ENCODE data around the gene SLX4. TPM values are rescaled to one million over a fixed set of nuclear protein-coding genes. Genes with fewer than 3 reads are reported as not detected.

The SLX4 gene
- total RNA-seq, 1 donor from 2014 or later = 13.0 TPM

DNA sequence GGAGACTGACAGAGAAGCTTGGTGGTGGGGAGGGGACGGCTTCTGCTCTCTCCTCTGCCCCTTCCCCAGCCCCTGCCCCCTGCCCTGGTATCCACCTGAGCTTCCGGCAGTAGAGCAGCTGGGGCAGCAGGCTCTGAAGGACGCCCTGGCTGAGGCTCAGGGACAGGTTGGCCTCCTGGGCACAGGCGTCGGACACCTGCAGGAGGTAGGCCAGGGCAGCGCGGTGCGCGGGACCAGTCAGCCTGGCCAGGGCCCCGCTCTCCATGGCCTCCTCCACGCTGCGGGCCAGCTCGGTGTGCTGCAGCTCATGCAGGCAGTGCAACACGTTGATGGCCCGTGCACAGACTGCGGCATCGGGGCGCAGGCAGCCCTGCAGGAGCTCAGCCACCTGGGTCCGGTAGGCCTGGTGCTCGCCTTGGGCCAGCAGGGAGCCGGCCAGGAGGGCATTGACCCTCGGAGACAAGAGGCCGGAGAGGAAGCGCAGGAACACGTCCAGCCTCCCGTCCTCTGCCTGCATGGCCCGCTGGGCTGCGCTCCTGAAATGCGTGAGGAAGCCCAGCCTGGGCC is 48.4 kb downstream of the SLX4 start:
- DNase-seq (no peak), ATAC-seq (ENCODE audit: low read depth) (no peak)
- Mint-ChIP-seq H3K36me3 (ENCODE audit: low read depth) (peaks cover 55% of the 10 kb centered on the region), H3K9me3 (no peaks in the 10 kb centered on the region), H3K4me1 (no peaks in the 10 kb centered on the region), H3K27ac (no peak overlapping the region), H3K27me3 (no peaks in the 10 kb centered on the region), H3K4me3 (no peak overlapping the region)
- TF ChIP-seq, protein P1, sequence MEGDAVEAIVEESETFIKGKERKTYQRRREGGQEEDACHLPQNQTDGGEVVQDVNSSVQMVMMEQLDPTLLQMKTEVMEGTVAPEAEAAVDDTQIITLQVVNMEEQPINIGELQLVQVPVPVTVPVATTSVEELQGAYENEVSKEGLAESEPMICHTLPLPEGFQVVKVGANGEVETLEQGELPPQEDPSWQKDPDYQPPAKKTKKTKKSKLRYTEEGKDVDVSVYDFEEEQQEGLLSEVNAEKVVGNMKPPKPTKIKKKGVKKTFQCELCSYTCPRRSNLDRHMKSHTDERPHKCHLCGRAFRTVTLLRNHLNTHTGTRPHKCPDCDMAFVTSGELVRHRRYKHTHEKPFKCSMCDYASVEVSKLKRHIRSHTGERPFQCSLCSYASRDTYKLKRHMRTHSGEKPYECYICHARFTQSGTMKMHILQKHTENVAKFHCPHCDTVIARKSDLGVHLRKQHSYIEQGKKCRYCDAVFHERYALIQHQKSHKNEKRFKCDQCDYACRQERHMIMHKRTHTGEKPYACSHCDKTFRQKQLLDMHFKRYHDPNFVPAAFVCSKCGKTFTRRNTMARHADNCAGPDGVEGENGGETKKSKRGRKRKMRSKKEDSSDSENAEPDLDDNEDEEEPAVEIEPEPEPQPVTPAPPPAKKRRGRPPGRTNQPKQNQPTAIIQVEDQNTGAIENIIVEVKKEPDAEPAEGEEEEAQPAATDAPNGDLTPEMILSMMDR (IDR thresholded peaks at IDR 0.05) = no peak
- ChIA-PET CTCF (no interaction called here), POLR2A (no interaction called here)
- intact Hi-C loops (cut with micrococcal nuclease) = no loop called here

DNA sequence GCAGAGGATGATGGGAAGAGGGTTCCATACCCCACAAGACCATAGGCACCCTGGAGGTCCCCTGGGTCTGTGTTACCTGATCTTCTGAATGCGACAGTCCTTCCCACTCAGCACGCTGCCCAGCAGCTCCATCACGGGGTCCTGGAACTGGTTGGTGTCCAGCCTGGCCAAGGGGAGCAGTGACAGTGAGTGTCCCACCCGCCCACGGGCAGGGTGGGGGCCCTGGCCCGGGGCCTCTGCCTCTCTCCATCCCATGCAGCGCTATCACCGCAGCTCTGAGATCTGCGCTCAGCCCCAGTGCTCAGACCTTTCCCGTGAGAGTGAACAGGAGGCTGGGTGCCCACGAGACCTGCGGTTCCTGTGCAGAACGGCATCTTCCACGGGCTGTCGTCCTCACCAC is 49.8 kb downstream of the SLX4 start:
- intact Hi-C loops (cut with micrococcal nuclease) = no loop called here
- ChIA-PET POLR2A (no interaction called here), CTCF (no interaction called here)
- Mint-ChIP-seq H3K36me3 (ENCODE audit: low read depth) (peaks cover 65% of the 10 kb centered on the region), H3K27me3 (no peaks in the 10 kb centered on the region), H3K9me3 (no peaks in the 10 kb centered on the region), H3K4me3 (no peak overlapping the region), H3K4me1 (no peaks in the 10 kb centered on the region), H3K27ac (no peak overlapping the region)
- DNase-seq = no peak
- TF ChIP-seq, protein P1 (IDR thresholded peaks at IDR 0.05) = no peak
- ATAC-seq (ENCODE audit: low read depth) = no peak

DNA sequence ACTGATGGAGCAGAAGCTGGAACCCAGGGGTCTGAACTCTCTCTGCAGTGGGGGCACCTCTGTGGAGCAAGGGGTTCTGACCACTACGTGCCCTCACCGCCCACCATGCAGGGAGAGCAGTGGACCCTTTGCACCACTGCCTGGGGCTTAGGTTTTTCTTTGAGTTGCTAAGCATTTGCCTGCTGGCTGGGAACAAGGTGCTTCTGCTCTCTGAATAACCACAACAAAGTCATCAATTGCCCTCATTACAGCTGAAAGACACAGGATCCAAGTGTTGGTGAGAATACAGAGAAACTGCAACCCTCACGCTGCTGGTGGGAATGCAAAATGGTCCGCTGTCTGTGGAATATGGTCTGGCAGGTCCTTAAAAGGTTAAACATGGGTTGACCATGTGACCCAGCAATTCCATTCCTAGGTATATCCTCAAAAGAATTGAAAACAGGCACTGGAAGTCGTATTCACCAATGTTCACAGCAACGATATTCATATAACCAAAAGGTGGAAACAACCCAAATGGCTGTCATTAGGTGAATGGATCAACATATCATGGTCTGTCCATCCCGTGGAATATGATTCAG is 57.0 kb downstream of the SLX4 start:
- Mint-ChIP-seq H3K27ac (no peak overlapping the region), H3K4me3 (no peak overlapping the region), H3K27me3 (no peaks in the 10 kb centered on the region), H3K4me1 (peaks cover 15% of the 10 kb centered on the region), H3K36me3 (ENCODE audit: low read depth) (peaks cover 70% of the 10 kb centered on the region), H3K9me3 (no peaks in the 10 kb centered on the region)
- CTCF ChIA-PET = no interaction called here
- DNase-seq (no peak), ATAC-seq (ENCODE audit: low read depth) (no peak)
- POLR2A ChIA-PET = no interaction called here
- TF ChIP-seq, protein P1 (IDR thresholded peaks at IDR 0.05) = no peak
- intact Hi-C loops (cut with micrococcal nuclease) = no loop called here

DNA sequence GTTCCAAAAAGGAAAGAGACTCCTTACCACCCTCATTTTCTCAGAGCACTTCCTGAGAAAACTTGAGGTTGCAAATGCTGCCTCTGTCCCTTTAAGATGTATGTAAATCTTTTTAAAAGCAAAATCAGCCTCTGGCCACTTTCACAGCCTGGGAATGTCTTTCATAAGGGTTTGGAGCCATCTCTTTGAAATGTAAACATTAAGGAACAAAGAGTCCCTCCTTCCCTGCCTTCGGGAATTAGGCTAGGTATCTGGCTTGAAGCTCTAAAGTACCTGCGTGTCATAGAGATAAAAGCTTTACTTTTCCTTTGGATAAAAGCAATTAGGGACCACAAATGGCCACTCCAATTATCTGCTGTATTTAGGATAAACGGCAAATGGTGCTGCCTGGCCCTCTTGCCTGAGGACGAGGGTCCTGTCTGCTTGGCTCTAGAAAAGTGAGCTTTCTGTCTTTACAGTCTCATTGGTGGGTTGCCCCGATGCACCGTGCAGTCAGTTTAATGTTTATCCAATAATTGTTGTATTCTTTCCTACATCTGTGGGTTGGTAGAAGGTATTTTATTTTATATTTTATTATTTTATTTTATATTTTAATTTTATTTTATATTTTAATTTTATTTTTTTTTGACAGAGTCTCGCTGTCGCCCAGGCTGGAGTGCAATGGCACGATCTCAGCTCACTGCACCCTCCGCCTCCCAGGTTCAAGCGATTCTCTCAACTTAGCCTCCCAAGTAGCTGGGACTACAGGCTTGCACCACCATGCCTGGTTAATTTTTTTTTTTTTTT is 58.1 kb downstream of the SLX4 start:
- TF ChIP-seq, protein P1 (IDR thresholded peaks at IDR 0.05) = no peak
- DNase-seq (no peak), ATAC-seq (ENCODE audit: low read depth) (no peak)
- CTCF ChIA-PET = no interaction called here
- Mint-ChIP-seq H3K4me1 (peaks cover 26% of the 10 kb centered on the region), H3K27ac (no peak overlapping the region), H3K36me3 (ENCODE audit: low read depth) (peaks cover 75% of the 10 kb centered on the region), H3K9me3 (no peaks in the 10 kb centered on the region), H3K27me3 (no peaks in the 10 kb centered on the region), H3K4me3 (no peak overlapping the region)
- intact Hi-C loops (cut with micrococcal nuclease) = no loop called here
- POLR2A ChIA-PET = no interaction called here

Measured in activated B cell treated with CpG ODN at 0.5 μM for 24 hours (primary cell).